Prostate gland (tissue), 2 donors: ENCODE measurements around the gene CPSF6. TPM values are rescaled to one million over a fixed set of nuclear protein-coding genes. Genes with fewer than 3 reads are reported as not detected.

ENCODE experiments used
- DNase-seq: peaks from one replicate; pipeline ENCODE4 v3.0.0-alpha.2; 2019; ENCODE audit warnings: low spot score
- H3K27ac ChIP-seq, 2 donors: fragments of 200-600 bp; sonication (generic); 2 replicates each; pipeline ENCODE4 v1.5.1; 2017 to 2019
- H3K27me3 ChIP-seq: fragments of 200-600 bp; sonication (generic); replicated peaks from 2 replicates; pipeline ENCODE4 v1.5.1; 2019; ENCODE audit not compliant: insufficient read depth
- H3K36me3 ChIP-seq, 2 donors: fragments of 200-600 bp; sonication (generic); 1 replicate in 1 of 2; 2 replicates in 1 of 2; pipeline versions ENCODE4 v1.5.1 to v1.8.1; 2017 to 2019
- H3K4me1 ChIP-seq: fragments of 200-600 bp; sonication (generic); replicated peaks from 2 replicates; pipeline ENCODE4 v1.5.1; 2019
- H3K4me3 ChIP-seq, 2 donors: fragments of 200-600 bp; sonication (generic); 2 replicates each; pipeline ENCODE4 v1.5.1; 2017 to 2019
- H3K9me3 ChIP-seq: fragments of 200-600 bp; sonication (generic); 2 replicates; pipeline ENCODE4 v1.5.1; 2017
- CTCF ChIP-seq, 4 experiments: fragments of 200-600 bp in 2 of 4; fragments of 450-650 bp in 2 of 4; sonication (generic) in 2 of 4; IDR thresholded peaks; 1 replicate in 3 of 4; 2 replicates in 1 of 4; pipeline ENCODE4 v1.5.1; 2016 to 2019; ENCODE audit warnings: antibody characterized with exemption in 4 of 4, mild to moderate bottlenecking in 2 of 4, moderate library complexity in 2 of 4
- POLR2A ChIP-seq: fragments of 450-650 bp; IDR thresholded peaks from one replicate; pipeline ENCODE4 v1.6.1; 2016; ENCODE audit warnings: antibody characterized with exemption, mild to moderate bottlenecking
- POLR2AphosphoS5 ChIP-seq: sonication (generic); formaldehyde crosslinking; IDR thresholded peaks from one replicate; pipeline ENCODE4 v1.6.1; 2017; ENCODE audit warnings: antibody characterized with exemption
- WGBS: methylation state at CpG from one replicate; pipeline ENCODE4 v1.1.5; 2018; 5-methylcytosine and 5-hydroxymethylcytosine counted together
- intact Hi-C: fragments of 100-400 bp; cut with DNase I; formaldehyde crosslinking; loops from one replicate; pipeline ENCODE4 v1.14.2; 2022
- total RNA-seq, 2 donors: library from RNA; depleted of rRNA; stranded (reverse); fragments of >200 nt; gene quantifications; one replicate each; pipeline ENCODE4 v1.1.0, GENCODE V29; 2016

CPSF6 gene
- total RNA-seq, 2 donors from 2014 or later: 22.5 to 484 TPM

GRCh38 chr12:69278814-69279782, 39.7 kb downstream of the CPSF6 start:
- H3K4me1 ChIP-seq: no peaks in the 10 kb centered on the region
- no peaks in the 10 kb centered on the region for H3K36me3 ChIP-seq
- intact Hi-C loops: no loop called here
- H3K27ac ChIP-seq: no peak overlapping the region
- 59% methylated on average over 8 of the region's 8 CpGs for WGBS
- DNase-seq: no peak
- peak; percentile 13 for TF ChIP-seq POLR2AphosphoS5
- no peak for TF ChIP-seq POLR2A
- no peaks in the 10 kb centered on the region for H3K9me3 ChIP-seq
- no peak overlapping the region for H3K4me3 ChIP-seq
- H3K27me3 ChIP-seq: no peaks in the 10 kb centered on the region

- H3K4me3 ChIP-seq: no peak overlapping the region
- intact Hi-C loops: no loop called here
- WGBS: 2% methylated on average over 19 of the region's 19 CpGs
Measured at GRCh38 chr12:69284131-69284530, 44.8 kb downstream of the CPSF6 start.

GRCh38 chr12:69287556-69287955, 48.2 kb downstream of the CPSF6 start:
- no peaks in the 10 kb centered on the region for H3K4me1 ChIP-seq
- 54% methylated on average over 3 of the region's 3 CpGs for WGBS
- no peak overlapping the region for H3K4me3 ChIP-seq
- H3K9me3 ChIP-seq: no peaks in the 10 kb centered on the region
- H3K27ac ChIP-seq: no peak overlapping the region
- TF ChIP-seq CTCF (IDR thresholded peaks at IDR 0.05) (no peak), POLR2AphosphoS5 (no peak), POLR2A (no peak)
- H3K36me3 ChIP-seq: no peaks in the 10 kb centered on the region
- intact Hi-C loops: no loop called here
- H3K27me3 ChIP-seq: no peaks in the 10 kb centered on the region
- DNase-seq: no peak

More at GRCh38 chr12:69284131-69284530, 44.8 kb downstream of the CPSF6 start:
- Histone ChIP-seq H3K4me1 (no peaks in the 10 kb centered on the region), H3K27ac (no peak overlapping the region), H3K27me3 (no peaks in the 10 kb centered on the region), H3K36me3 (no peaks in the 10 kb centered on the region), H3K9me3 (no peaks in the 10 kb centered on the region)
- TF ChIP-seq POLR2AphosphoS5: peak; percentile 18
- TF ChIP-seq POLR2A: no peak
- peak; percentile 34 for DNase-seq

- WGBS: 25% methylated on average over 9 of the region's 9 CpGs
- intact Hi-C loops: no loop called here
- peak; percentile 58 for DNase-seq
- Histone ChIP-seq H3K9me3 (no peaks in the 10 kb centered on the region), H3K36me3 (no peaks in the 10 kb centered on the region), H3K27ac (no peak overlapping the region), H3K4me1 (no peaks in the 10 kb centered on the region), H3K4me3 (no peak overlapping the region), H3K27me3 (no peaks in the 10 kb centered on the region)
- TF ChIP-seq POLR2A: no peak
- peak; percentile 36 to 72 (median 66) for TF ChIP-seq CTCF (IDR thresholded peaks at IDR 0.05)
Measured at GRCh38 chr12:69290545-69291277, 51.3 kb downstream of the CPSF6 start.

GRCh38 chr12:69291278-69291593, 51.9 kb downstream of the CPSF6 start:
- Histone ChIP-seq H3K4me1 (no peaks in the 10 kb centered on the region), H3K9me3 (no peaks in the 10 kb centered on the region), H3K36me3 (no peaks in the 10 kb centered on the region), H3K4me3 (no peak overlapping the region), H3K27me3 (no peaks in the 10 kb centered on the region), H3K27ac (no peak overlapping the region)
- intact Hi-C loops: no loop called here
- DNase-seq: no peak
- TF ChIP-seq POLR2AphosphoS5 (no peak), POLR2A (no peak), CTCF (IDR thresholded peaks at IDR 0.05) (no peak)
